ENCODE measurements around the gene ARHGEF11.

The ARHGEF11 gene

DNA sequence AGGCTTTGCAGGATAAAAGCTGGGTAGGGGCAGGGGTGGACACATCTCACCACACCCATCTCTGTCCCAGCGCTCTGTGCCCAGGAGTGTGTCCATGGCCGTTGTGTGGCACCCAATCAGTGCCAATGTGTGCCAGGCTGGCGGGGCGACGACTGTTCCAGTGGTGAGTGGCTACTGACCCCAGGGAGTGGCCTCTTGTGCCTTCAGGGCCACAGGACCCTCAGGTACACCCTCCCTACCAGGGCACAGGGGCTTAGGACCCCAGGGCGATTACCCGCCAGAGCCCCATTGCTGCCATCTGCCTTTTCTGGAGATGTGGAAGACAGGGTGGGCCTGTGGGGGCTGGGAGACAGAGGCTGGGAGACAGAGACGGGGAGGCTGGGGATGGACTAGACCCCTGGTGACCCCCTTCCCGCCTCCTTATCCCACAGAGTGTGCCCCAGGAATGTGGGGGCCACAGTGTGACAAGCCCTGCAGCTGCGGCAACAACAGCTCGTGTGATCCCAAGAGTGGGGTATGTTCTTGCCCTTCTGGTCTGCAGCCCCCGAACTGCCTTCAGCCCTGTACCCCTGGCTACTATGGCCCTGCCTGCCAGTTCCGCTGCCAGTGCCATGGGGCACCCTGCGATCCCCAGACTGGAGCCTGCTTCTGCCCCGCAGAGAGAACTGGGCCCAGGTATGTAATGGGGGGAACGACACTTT lies 139.2 kb downstream of the ARHGEF11 start:
- no peak overlapping the region for H3K27ac Mint-ChIP-seq
- no peak for DNase-seq (ENCODE audit: low spot score)
- H3K27me3 Mint-ChIP-seq (ENCODE audit: low read depth), result peaks cover 11% of the 10 kb centered on the region
- no peaks in the 10 kb centered on the region for H3K9me3 Mint-ChIP-seq
- H3K4me1 Mint-ChIP-seq (ENCODE audit: low read depth), result peaks cover 3% of the 10 kb centered on the region
- no peaks in the 10 kb centered on the region for H3K36me3 Mint-ChIP-seq (ENCODE audit: low read depth)
- H3K4me3 Mint-ChIP-seq, result no peak overlapping the region

DNA sequence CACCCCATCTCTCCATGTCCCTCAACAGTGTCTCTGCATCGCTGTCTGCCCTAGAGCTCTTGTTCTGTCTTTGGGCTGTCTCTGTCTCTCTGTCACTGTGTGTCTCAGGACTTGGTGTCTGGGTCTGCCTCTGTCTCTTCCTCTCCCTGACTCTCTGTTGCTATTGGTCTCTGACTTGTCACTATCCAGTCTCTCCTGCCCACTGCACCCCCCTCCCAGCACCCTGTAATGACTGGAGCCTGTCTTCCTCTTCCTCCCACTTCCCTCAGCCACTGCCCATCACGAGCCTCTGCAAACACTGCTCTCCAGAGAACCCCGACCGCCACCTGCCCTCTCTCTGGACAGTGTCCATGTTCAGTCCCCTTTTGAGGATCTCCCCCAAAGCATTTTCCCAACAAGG lies 139.9 kb downstream of the ARHGEF11 start:
- no peak for DNase-seq (ENCODE audit: low spot score)
- H3K4me3 Mint-ChIP-seq, result no peak overlapping the region
- peaks cover 9% of the 10 kb centered on the region for H3K27me3 Mint-ChIP-seq (ENCODE audit: low read depth)
- H3K4me1 Mint-ChIP-seq (ENCODE audit: low read depth), result peaks cover 3% of the 10 kb centered on the region
- H3K9me3 Mint-ChIP-seq, result no peaks in the 10 kb centered on the region
- H3K36me3 Mint-ChIP-seq (ENCODE audit: low read depth), result no peaks in the 10 kb centered on the region
- no peak overlapping the region for H3K27ac Mint-ChIP-seq

DNA sequence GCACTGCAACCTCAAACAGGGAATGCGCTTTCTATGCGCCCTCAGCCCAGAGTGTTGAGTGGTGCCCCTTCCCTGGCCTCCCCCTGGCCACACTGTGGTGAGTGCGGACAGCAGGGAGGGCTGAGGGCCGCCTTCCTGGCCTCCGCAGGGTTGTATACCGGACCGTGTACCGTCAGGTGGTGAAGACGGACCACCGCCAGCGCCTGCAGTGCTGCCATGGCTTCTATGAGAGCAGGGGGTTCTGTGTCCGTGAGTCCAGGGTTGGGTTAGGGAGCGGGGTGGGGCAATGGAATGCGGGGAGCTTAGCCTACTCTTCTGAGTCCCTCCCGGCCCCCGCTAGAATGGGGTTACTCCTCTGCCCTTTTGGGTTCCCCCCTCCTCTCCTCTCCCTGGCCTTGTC lies 140.4 kb downstream of the ARHGEF11 start:
- Mint-ChIP-seq H3K9me3 (no peaks in the 10 kb centered on the region), H3K27me3 (ENCODE audit: low read depth) (peaks cover 12% of the 10 kb centered on the region), H3K4me3 (no peak overlapping the region), H3K36me3 (ENCODE audit: low read depth) (no peaks in the 10 kb centered on the region), H3K4me1 (ENCODE audit: low read depth) (peaks cover 3% of the 10 kb centered on the region), H3K27ac (no peak overlapping the region)
- DNase-seq (ENCODE audit: low spot score), result no peak

DNA sequence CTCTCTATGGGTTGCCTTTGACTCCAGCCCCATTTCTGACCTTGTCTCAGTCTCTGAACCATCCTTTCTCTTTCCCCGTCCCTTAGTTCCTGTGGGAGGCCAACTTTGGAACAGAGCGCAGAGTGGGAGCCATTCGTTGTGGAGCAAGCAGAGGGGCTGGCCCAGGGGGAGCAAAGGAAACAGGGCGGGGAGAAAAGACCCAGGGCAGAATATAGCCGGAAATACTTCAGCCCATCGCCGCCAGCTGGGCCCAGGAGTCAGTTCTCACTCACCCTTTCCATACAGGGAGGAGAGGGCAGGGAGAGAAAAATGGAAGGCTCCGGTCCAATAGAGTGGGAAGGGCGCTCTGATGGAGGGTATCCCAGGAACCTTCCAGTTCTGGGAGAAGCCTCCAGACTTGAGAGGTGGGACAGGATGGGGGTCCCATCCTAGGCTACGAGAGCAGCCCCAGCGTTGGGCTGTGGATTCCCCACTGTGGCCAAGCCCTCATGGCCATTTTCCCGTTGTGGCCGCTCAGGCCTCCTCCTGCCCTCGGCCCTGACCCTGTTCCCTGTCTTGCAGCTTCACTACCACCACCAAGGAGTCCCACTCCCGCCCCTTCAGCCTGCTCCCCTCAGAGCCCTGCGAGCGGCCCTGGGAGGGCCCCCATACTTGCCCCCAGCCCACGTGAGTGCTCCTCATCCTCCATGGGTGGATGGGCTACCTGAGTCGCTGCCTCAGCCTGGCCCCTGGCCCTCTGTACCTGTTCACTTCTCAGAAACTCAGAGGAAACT lies 141.2 kb downstream of the ARHGEF11 start:
- peaks cover 16% of the 10 kb centered on the region for H3K27me3 Mint-ChIP-seq (ENCODE audit: low read depth)
- no peak overlapping the region for H3K27ac Mint-ChIP-seq
- H3K4me3 Mint-ChIP-seq, result no peak overlapping the region
- DNase-seq (ENCODE audit: low spot score), result no peak
- no peaks in the 10 kb centered on the region for H3K36me3 Mint-ChIP-seq (ENCODE audit: low read depth)
- no peaks in the 10 kb centered on the region for H3K9me3 Mint-ChIP-seq
- H3K4me1 Mint-ChIP-seq (ENCODE audit: low read depth), result peaks cover 3% of the 10 kb centered on the region

DNA sequence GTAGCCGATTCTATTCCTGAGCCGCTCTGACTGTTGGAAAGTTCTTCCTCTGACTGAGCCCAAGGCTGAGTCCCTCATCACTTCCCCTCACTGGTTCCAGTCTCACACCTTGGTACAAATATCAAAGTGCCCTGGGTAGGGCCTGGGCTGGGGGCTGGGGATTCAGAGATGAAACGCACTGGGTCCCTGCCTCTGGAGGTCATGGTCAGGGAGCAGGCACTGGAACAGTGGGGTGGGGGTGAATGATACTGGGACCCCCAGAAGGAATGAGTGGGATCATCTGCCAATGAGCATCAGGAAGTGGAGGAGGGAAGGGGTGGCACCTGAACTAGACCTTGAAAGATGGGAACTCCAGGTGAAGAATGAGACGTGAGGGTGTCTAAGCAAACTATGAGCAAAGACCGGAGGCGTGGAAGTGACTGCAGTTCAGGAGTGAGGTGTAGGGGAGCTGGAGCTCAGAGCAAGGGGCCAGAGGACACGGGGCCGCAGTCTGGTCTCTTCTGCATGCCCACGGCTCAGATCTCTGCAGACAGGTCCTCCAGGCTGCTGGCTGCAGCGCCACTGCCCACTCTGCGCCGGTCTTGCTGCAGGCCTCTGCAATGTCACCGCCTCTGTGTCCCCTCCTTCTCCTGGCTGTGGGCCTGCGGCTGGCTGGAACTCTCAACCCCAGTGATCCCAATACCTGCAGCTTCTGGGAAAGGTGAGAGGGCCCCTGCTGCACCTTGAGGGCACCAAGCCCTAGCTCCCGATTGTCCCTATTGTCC lies 142.0 kb downstream of the ARHGEF11 start:
- no peak for DNase-seq (ENCODE audit: low spot score)
- H3K36me3 Mint-ChIP-seq (ENCODE audit: low read depth), result no peaks in the 10 kb centered on the region
- H3K27me3 Mint-ChIP-seq (ENCODE audit: low read depth), result peaks cover 23% of the 10 kb centered on the region
- no peaks in the 10 kb centered on the region for H3K9me3 Mint-ChIP-seq
- H3K27ac Mint-ChIP-seq, result no peak overlapping the region
- no peak overlapping the region for H3K4me3 Mint-ChIP-seq
- H3K4me1 Mint-ChIP-seq (ENCODE audit: low read depth), result peaks cover 5% of the 10 kb centered on the region

DNA sequence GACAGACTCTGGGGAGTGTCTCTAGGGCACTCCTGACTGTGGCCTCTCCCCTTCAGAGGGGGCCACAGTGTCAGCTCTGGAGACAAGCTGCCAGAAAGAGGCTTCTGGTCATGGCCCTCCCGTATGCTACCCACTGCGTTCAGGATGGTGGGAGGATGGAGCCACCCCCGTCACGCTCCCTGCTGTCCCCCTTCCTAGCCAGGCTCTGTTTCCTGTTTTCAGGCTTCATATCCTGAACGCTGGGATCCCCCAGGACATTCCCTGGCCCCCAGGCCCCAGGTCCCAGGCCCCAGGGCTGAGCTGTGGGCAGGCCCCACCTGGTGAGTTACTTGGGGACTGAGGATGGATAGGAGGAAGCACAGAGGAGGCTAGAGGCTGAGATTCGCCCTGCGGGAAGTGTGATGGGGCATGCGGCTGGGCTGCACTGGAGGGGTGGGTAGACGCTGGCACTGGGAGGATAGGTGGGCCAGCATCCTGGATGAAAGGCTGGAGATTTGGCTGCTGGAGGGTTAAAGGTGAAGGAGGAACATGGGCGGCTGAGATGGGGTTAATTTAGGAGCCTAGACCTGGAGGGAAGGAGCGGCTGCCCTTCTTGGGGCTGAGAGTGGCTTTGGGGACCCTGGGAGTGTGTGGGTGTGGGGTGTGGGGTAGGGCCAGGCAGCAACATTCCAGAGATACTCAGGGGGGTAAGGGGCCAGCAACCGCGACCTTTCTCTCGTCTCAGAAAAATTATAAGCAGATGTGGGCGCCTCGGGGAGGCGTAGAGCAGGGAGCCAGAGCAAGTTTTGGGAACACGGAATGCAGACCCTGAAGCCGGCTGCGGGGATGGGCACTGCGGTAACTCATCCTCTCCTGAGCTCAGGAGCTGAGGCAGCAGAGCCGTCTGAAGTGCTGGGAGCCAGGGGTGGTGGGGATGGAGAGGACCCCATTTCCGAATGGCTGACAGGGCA lies 143.3 kb downstream of the ARHGEF11 start:
- DNase-seq (ENCODE audit: low spot score), result no peak
- Mint-ChIP-seq H3K27ac (no peak overlapping the region), H3K36me3 (ENCODE audit: low read depth) (no peaks in the 10 kb centered on the region), H3K27me3 (ENCODE audit: low read depth) (peaks cover 31% of the 10 kb centered on the region), H3K9me3 (no peaks in the 10 kb centered on the region), H3K4me3 (no peak overlapping the region), H3K4me1 (ENCODE audit: low read depth) (peaks cover 8% of the 10 kb centered on the region)

DNA sequence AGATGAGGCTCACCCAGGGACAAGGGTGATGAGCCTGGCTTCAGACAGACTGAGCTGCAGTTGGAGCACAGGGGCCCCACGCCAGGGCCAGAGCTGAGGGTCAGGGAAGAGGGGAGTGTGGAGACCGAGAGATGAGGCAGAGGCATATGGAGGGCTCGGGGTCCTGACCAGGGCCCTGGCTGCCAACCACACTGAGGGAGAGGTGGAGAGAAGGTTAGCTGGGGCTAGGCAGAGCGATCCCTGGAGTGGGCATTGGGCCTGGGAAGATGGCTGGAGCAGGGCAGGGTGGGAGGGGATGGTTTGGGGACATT lies 144.0 kb downstream of the ARHGEF11 start:
- H3K4me1 Mint-ChIP-seq (ENCODE audit: low read depth), result peaks cover 5% of the 10 kb centered on the region
- no peaks in the 10 kb centered on the region for H3K9me3 Mint-ChIP-seq
- no peak overlapping the region for H3K27ac Mint-ChIP-seq
- H3K27me3 Mint-ChIP-seq (ENCODE audit: low read depth), result peaks cover 36% of the 10 kb centered on the region
- DNase-seq (ENCODE audit: low spot score), result no peak
- H3K4me3 Mint-ChIP-seq, result no peak overlapping the region
- no peaks in the 10 kb centered on the region for H3K36me3 Mint-ChIP-seq (ENCODE audit: low read depth)

DNA sequence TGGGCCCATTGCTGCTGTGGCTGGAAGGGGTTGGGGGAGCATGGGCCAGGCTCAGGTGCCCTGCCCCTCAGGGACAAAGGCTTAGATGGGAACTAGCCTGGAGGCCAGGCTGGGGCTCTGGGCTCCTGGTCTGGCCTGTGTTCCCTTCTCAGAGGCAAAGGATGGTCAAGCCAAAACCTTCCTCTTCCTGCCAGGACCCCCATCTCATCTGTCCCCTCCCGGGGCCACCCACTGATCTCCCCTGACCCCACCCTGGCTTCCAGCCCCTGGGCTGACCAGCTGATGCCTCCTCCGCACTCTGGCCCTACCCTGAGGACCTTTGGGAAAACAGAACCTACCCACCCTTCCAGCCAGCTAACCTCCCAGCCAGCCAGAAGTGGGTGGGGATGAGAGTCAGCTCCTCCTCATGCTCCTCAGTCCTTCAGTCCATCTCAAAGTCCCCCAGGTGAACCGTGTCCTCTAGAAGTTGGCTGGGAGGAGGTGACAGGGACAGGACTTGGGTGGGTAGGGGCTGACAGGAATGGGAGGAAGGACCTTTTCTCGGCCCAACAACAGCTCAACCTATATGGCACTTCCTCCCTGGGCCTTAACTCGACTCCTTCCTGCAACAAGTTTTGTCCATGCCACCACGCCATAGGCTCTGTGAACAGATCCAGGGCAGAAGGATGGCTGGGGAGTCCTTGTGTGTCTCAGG lies 144.5 kb downstream of the ARHGEF11 start:
- peaks cover 38% of the 10 kb centered on the region for H3K27me3 Mint-ChIP-seq (ENCODE audit: low read depth)
- H3K36me3 Mint-ChIP-seq (ENCODE audit: low read depth), result no peaks in the 10 kb centered on the region
- no peaks in the 10 kb centered on the region for H3K9me3 Mint-ChIP-seq
- no peak for DNase-seq (ENCODE audit: low spot score)
- no peak overlapping the region for H3K27ac Mint-ChIP-seq
- H3K4me3 Mint-ChIP-seq, result no peak overlapping the region
- H3K4me1 Mint-ChIP-seq (ENCODE audit: low read depth), result peaks cover 5% of the 10 kb centered on the region

DNA sequence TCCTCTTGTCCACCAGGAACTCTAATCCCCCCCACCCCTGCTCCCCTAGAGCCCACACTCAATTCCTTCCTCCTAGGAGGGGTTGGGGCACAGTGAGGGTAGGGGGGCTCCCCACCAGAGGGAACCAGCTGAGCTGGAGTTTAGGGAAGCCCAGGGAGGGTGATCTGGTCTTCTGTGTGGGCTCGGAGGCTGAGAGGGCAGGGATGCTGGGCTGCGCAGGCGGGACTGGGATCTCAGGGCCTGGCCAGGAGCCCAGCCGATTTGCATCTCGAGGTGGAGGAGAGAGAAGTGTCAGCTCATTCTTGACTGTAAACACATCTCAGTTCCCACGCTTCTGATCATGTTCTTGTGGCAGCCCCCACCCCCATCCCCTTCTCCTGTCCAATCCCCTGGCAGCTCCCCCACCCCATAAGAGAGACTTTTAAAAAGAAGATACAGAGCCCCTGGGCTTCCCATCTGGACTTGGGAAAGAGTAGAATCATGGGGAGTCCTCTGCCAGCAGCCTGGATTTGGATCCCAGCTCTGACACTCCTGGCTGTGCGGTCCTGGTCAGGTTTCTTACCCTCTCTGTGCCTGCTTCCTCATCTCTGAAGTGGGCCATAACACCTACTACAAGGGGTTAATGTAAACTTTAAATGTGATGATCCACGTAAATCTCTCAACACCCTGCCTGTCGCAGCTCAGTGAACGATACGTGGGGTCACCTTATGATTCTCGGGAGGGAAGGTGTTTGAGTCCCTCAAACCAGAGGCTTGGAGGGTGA lies 145.4 kb downstream of the ARHGEF11 start:
- Mint-ChIP-seq H3K9me3 (no peaks in the 10 kb centered on the region), H3K27ac (no peak overlapping the region), H3K4me1 (ENCODE audit: low read depth) (peaks cover 5% of the 10 kb centered on the region), H3K4me3 (no peak overlapping the region), H3K27me3 (ENCODE audit: low read depth) (peaks cover 41% of the 10 kb centered on the region), H3K36me3 (ENCODE audit: low read depth) (no peaks in the 10 kb centered on the region)
- no peak for DNase-seq (ENCODE audit: low spot score)

DNA sequence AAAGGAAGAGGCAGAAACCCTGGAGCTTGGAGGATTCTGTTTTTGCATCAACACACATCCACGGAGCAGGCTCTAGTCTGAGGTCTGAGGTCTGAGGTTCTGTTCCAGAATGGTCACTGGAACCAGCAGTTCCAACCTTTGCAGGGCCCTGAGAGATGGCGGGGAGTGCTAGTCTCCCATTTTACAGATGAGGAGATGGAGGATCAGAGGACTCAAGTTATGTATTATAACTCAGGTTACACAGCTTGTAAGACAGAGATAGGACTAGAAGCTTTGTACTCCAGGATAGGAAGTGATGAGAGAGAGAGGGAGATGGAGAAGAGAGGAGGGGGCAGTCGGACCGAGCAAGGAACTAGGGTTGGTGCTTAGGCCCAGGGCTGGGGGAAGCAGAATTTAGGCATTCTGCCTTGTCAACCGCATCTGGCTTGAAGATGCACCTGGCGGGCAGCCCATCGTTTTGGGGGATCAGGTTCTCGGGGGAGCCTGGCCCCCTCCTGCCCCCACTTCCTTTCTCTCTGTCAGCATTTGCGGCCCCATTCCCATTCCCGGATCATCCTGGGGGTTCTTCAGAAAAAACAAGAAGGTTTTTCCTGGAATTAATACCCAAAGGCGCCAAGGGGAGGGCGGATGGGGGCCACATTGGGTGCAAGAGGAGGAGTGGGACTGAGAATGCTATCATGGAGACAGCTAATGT lies 146.4 kb downstream of the ARHGEF11 start:
- no peaks in the 10 kb centered on the region for H3K36me3 Mint-ChIP-seq (ENCODE audit: low read depth)
- DNase-seq (ENCODE audit: low spot score), result no peak
- peaks cover 48% of the 10 kb centered on the region for H3K27me3 Mint-ChIP-seq (ENCODE audit: low read depth)
- peaks cover 5% of the 10 kb centered on the region for H3K4me1 Mint-ChIP-seq (ENCODE audit: low read depth)
- no peak overlapping the region for H3K27ac Mint-ChIP-seq
- no peak overlapping the region for H3K4me3 Mint-ChIP-seq
- H3K9me3 Mint-ChIP-seq, result no peaks in the 10 kb centered on the region

DNA sequence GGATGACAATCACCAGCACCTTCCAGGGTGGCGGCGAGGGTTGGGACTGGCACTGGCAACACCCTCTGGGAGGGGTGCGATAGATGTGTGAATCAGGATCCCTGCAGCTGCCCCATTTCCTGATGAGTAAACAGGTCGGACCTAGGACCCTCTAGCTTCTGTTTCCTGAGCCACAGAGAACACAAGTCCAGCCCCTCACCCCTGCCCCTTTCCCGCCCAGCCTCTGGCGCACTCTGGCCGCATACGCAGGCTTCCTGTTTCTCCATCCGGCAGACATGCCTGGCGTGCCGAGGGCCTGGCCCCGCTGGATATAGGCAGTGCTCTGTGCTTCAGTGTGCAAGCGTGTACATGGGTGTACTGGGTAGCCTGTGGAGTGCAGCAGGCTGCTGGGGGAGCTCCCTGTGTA lies 147.4 kb downstream of the ARHGEF11 start:
- no peaks in the 10 kb centered on the region for H3K36me3 Mint-ChIP-seq (ENCODE audit: low read depth)
- no peak overlapping the region for H3K27ac Mint-ChIP-seq
- H3K4me1 Mint-ChIP-seq (ENCODE audit: low read depth), result peaks cover 5% of the 10 kb centered on the region
- DNase-seq (ENCODE audit: low spot score), result no peak
- peaks cover 54% of the 10 kb centered on the region for H3K27me3 Mint-ChIP-seq (ENCODE audit: low read depth)
- H3K9me3 Mint-ChIP-seq, result no peaks in the 10 kb centered on the region
- no peak overlapping the region for H3K4me3 Mint-ChIP-seq

DNA sequence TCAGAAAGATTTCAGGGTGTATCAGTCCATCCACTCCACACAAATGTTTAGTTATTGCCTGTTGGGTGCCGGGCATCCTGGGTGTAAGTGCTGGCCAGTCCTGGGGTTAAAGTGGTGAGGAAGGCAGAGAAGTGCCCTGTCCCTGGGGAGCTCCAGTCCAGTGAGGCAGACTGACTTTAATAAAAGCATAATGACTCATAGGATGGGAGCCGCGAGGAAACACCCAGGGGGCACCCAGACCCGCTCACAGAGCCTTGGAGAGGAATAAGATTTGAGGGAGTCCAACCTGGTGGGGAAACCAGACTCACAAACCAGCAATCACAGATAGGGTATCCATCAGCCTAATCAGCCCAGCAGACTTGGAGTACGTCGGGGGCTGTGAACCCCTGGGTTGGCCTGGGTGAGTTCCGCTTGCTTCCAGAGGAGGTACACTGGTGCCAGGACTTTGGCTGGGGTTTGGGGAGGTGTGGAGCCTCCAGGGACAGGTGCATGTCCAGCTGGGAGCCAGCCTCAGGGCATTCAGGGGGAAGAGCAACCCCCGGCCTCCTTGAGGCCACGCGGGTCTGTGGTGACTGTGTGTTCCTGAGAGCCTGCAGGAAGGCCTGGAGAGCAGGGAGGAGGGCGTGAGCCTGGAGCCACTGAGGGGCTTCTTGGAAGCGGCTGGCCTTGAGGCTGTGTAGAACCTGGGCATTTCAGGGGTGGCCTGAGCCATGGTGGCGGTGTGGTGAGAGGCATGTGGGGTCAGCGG lies 148.3 kb downstream of the ARHGEF11 start:
- H3K4me3 Mint-ChIP-seq, result no peak overlapping the region
- peaks cover 56% of the 10 kb centered on the region for H3K27me3 Mint-ChIP-seq (ENCODE audit: low read depth)
- no peaks in the 10 kb centered on the region for H3K36me3 Mint-ChIP-seq (ENCODE audit: low read depth)
- H3K4me1 Mint-ChIP-seq (ENCODE audit: low read depth), result peaks cover 5% of the 10 kb centered on the region
- no peak for DNase-seq (ENCODE audit: low spot score)
- no peaks in the 10 kb centered on the region for H3K9me3 Mint-ChIP-seq
- no peak overlapping the region for H3K27ac Mint-ChIP-seq
